ENCODE data around the gene ADNP. TPM values are rescaled to one million over a fixed set of nuclear protein-coding genes. Genes with fewer than 3 reads are reported as not detected.

Gene ADNP
- total RNA-seq, 4 donors from 2014 or later, result 40.2 to 57.9 (median 47.4) TPM

- Histone ChIP-seq H3K4me1 (peaks cover 0 to 15% (median 5%) of the 10 kb centered on the region in 4 donors), H3K4me3 (no peak overlapping the region), H3K36me3 (no peaks in the 10 kb centered on the region), H3K27ac (no peak overlapping the region), H3K27me3 (no peaks in the 10 kb centered on the region), H3K9me3 (no peaks in the 10 kb centered on the region)
- no peak for DNase-seq (ENCODE audit: low spot score in 2 of 2)
- no peak for TF ChIP-seq CTCF (IDR thresholded peaks at IDR 0.05)
- TF ChIP-seq EP300 (IDR thresholded peaks at IDR 0.05), result no peak
- no peak for TF ChIP-seq POLR2A (IDR thresholded peaks at IDR 0.05)
- WGBS, 2 donors, result 88 to 94% methylated on average over 9 of the region's 9 CpGs
Observed at GRCh38 chr20:50852085-50852484, 79.2 kb downstream of the ADNP start.

DNA sequence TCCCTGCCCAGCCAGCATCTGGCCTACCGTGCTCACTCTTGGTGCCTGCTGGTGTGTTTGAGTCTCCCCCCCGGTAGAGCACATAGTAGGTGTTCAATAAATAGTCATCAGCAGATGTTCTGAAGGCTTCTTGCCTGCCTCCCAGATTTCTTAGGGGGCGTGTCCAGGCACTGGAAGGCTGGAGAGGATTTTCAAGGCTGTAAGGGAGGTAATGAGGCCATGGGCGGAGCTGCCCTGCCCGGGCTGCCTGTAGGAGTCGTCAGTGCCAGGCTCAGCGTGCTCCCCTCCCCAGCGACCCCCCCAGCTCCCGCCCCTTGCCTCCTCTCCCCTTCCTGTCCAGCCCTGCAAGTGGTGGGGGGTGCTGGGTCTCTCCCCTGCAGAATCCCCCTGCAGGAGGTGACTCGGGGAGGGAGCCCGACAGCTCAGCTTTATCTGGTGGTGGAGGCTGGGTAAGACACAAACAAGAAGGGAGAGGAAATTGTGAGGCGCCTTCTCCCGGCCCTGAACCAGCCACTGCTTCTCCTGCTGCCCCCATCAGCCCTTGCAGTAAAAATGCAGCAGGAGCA, 80.4 kb downstream of the ADNP start:
- DNase-seq (ENCODE audit: low spot score in 2 of 2), result no peak
- WGBS, 2 donors, result 50 to 61% methylated on average over 13 of the region's 13 CpGs
- H3K9me3 ChIP-seq, result no peaks in the 10 kb centered on the region
- H3K4me1 ChIP-seq, result peaks cover 0 to 15% (median 5%) of the 10 kb centered on the region in 4 donors
- H3K27me3 ChIP-seq, result no peaks in the 10 kb centered on the region
- no peak overlapping the region for H3K27ac ChIP-seq
- no peaks in the 10 kb centered on the region for H3K36me3 ChIP-seq
- H3K4me3 ChIP-seq, result no peak overlapping the region
- TF ChIP-seq POLR2A (IDR thresholded peaks at IDR 0.05) (no peak), EP300 (IDR thresholded peaks at IDR 0.05) (no peak), CTCF (IDR thresholded peaks at IDR 0.05) (no peak)

- DNase-seq (ENCODE audit: low spot score in 2 of 2), result no peak
- Histone ChIP-seq H3K27ac (no peak overlapping the region), H3K4me3 (peak overlapping the region in 2 of 4 donors; percentile 10 to 23), H3K36me3 (no peaks in the 10 kb centered on the region), H3K9me3 (no peaks in the 10 kb centered on the region), H3K27me3 (no peaks in the 10 kb centered on the region), H3K4me1 (peaks cover 0 to 15% (median 5%) of the 10 kb centered on the region in 4 donors)
- WGBS, 2 donors, result 45 to 49% methylated on average over 15 to 16 of the region's 18 CpGs
- TF ChIP-seq POLR2A (IDR thresholded peaks at IDR 0.05), result no peak
- no peak for TF ChIP-seq EP300 (IDR thresholded peaks at IDR 0.05)
- no peak for TF ChIP-seq CTCF (IDR thresholded peaks at IDR 0.05)
Observed at GRCh38 chr20:50848846-50849673, 82.2 kb downstream of the ADNP start.

- TF ChIP-seq CTCF (IDR thresholded peaks at IDR 0.05), result no peak
- no peak for TF ChIP-seq POLR2A (IDR thresholded peaks at IDR 0.05)
- no peaks in the 10 kb centered on the region for H3K27me3 ChIP-seq
- no peaks in the 10 kb centered on the region for H3K36me3 ChIP-seq
- H3K4me3 ChIP-seq, result peak overlapping the region in 2 of 4 donors; percentile 10 to 23
- H3K27ac ChIP-seq, result no peak overlapping the region
- WGBS, 2 donors, result 24 to 31% methylated on average over 5 to 7 of the region's 8 CpGs
- no peak for DNase-seq (ENCODE audit: low spot score in 2 of 2)
- no peaks in the 10 kb centered on the region for H3K9me3 ChIP-seq
- H3K4me1 ChIP-seq, result peaks cover 0 to 15% (median 5%) of the 10 kb centered on the region in 4 donors
Observed at GRCh38 chr20:50848341-50848808, 82.9 kb downstream of the ADNP start.
